SK-N-SH (cell line): Measurements from ENCODE around the gene ZNF816. TPM values are rescaled to one million over a fixed set of nuclear protein-coding genes. Genes with fewer than 3 reads are reported as not detected.

Source experiments
- CTCF ChIA-PET: fragments of 300-600, 350-600 bp; formaldehyde crosslinking; extraction: SDS; loops from one replicate; lab custom pipeline; 2021; lab: Yijun Ruan, JAX
- POLR2A ChIA-PET: fragments of 350-600 bp; sonication (Branson Sonifier 250); formaldehyde crosslinking; extraction: SDS; loops from one replicate; lab custom pipeline; 2020; ENCODE audit warnings: antibody characterized with exemption, inconsistent platforms; lab: Yijun Ruan, JAX
- DNase-seq: peaks from one replicate; pipeline ENCODE4 v3.0.0; 2012
- H2AFZ ChIP-seq: fragments of 200-600 bp; sonication (generic); 2 replicates; pipeline ENCODE4 v1.8.1; 2016; ENCODE audit warnings: antibody characterized with exemption, mild to moderate bottlenecking, low read depth
- H3F3A ChIP-seq: fragments of 200-600 bp; sonication (generic); replicated peaks from 2 replicates; pipeline ENCODE3; 2016; ENCODE audit warnings: antibody characterized with exemption, mild to moderate bottlenecking; ENCODE audit not compliant: insufficient read depth
- H3K27ac ChIP-seq, 2 experiments: fragments of 200-500 bp in 1 of 2; fragments of 200-600 bp in 1 of 2; sonication (Bioruptor generic) in 1 of 2; sonication (generic), shearing (Covaris generic) in 1 of 2; 2 replicates each; pipeline versions ENCODE4 v1.5.1 to v1.6.1; 2014 to 2016; ENCODE audit warnings: low read depth in 2 of 2, inconsistent platforms in 1 of 2, low read length in 1 of 2, mild to moderate bottlenecking in 1 of 2, mixed read lengths in 1 of 2
- H3K27me3 ChIP-seq: fragments of 200-600 bp; sonication (generic), shearing (Covaris generic); 2 replicates; pipeline ENCODE4 v1.6.1; 2016; ENCODE audit warnings: mixed run types; ENCODE audit not compliant: insufficient read depth
- H3K36me3 ChIP-seq, 2 experiments: fragments of 200-500 bp in 1 of 2; fragments of 200-600 bp in 1 of 2; sonication (Bioruptor generic) in 1 of 2; sonication (generic) in 1 of 2; replicated peaks in 1 of 2; 2 replicates each; pipeline versions ENCODE3 to v1.5.1; 2014 to 2016; ENCODE audit warnings: low read length in 1 of 2, mild to moderate bottlenecking in 1 of 2; ENCODE audit not compliant: insufficient read depth in 2 of 2, control insufficient read depth in 1 of 2
- H3K4me1 ChIP-seq, 2 experiments: fragments of 200-500 bp in 1 of 2; fragments of 200-600 bp in 1 of 2; sonication (Bioruptor generic) in 1 of 2; sonication (generic), shearing (Covaris generic) in 1 of 2; 2 replicates each; pipeline versions ENCODE4 v1.5.1 to v1.6.1; 2014 to 2016; ENCODE audit warnings: low read depth in 1 of 2, low read length in 1 of 2, mixed run types in 1 of 2; ENCODE audit not compliant: insufficient read depth in 2 of 2, control insufficient read depth in 1 of 2
- H3K4me2 ChIP-seq: fragments of 200-600 bp; sonication (generic), shearing (Covaris generic); 2 replicates; pipeline ENCODE4 v1.6.1; 2017; ENCODE audit warnings: mixed run types
- H3K4me3 ChIP-seq, 2 experiments: fragments of 200-500 bp in 1 of 2; fragments of 200-600 bp in 1 of 2; sonication (Bioruptor generic) in 1 of 2; sonication (generic), shearing (Covaris generic) in 1 of 2; 2 replicates each; pipeline versions ENCODE4 v1.5.1 to v1.8.1; 2014 to 2016; ENCODE audit warnings: low read depth in 2 of 2, inconsistent platforms in 1 of 2, low read length in 1 of 2, mild to moderate bottlenecking in 1 of 2, mixed read lengths in 1 of 2, moderate library complexity in 1 of 2
- H3K79me2 ChIP-seq: fragments of 200-600 bp; sonication (generic); 2 replicates; pipeline ENCODE4 v1.8.1; 2017; ENCODE audit warnings: mild to moderate bottlenecking; ENCODE audit not compliant: insufficient read depth
- H3K9ac ChIP-seq: fragments of 200-600 bp; sonication (generic); 2 replicates; pipeline ENCODE4 v1.6.1; 2017; ENCODE audit warnings: mixed run types
- H3K9me2 ChIP-seq: fragments of 200-600 bp; sonication (generic); 2 replicates; pipeline ENCODE4 v1.6.1; 2017; ENCODE audit warnings: mixed run types
- H3K9me3 ChIP-seq: fragments of 200-600 bp; sonication (generic); 2 replicates; pipeline ENCODE4 v1.6.1; 2017; ENCODE audit warnings: mixed run types, mild to moderate bottlenecking, moderate library complexity
- H4K20me1 ChIP-seq: fragments of 200-600 bp; sonication (generic); 2 replicates; pipeline ENCODE4 v1.6.1; 2017; ENCODE audit warnings: mild to moderate bottlenecking, mixed run types; ENCODE audit not compliant: insufficient read depth
- CHD2 ChIP-seq: fragments of 150-350 bp; IDR thresholded peaks from 2 replicates; pipeline ENCODE4 v1.6.1; 2018; ENCODE audit warnings: low read length; ENCODE audit not compliant: partially characterized antibody
- ELF1 ChIP-seq: IDR thresholded peaks from 2 replicates; pipeline ENCODE4 v1.4.0; 2012
- EP300 ChIP-seq, 2 experiments: IDR thresholded peaks; 2 replicates each; pipeline versions ENCODE4 v1.4.0 to v1.6.1; 2012; ENCODE audit warnings: borderline replicate concordance in 1 of 2, low read depth in 1 of 2, low read length in 1 of 2
- FOXJ3 ChIP-seq: sonication (generic); formaldehyde crosslinking; IDR thresholded peaks from 2 replicates; pipeline ENCODE4 v1.5.1; 2020; ENCODE audit warnings: mild to moderate bottlenecking, missing genetic modification reagents
- FOXM1 ChIP-seq: IDR thresholded peaks from 2 replicates; pipeline ENCODE4 v1.4.0; 2012; ENCODE audit warnings: low read depth, mild to moderate bottlenecking
- MAX ChIP-seq: IDR thresholded peaks from 2 replicates; pipeline ENCODE4 v1.4.0; 2012; ENCODE audit warnings: low read depth
- MEF2A ChIP-seq: IDR thresholded peaks from 2 replicates; pipeline ENCODE4 v1.4.0; 2012; ENCODE audit warnings: low read depth, borderline replicate concordance
- NFIC ChIP-seq: IDR thresholded peaks from 2 replicates; pipeline ENCODE4 v1.4.0; 2012; ENCODE audit warnings: borderline replicate concordance
- PBX3 ChIP-seq: IDR thresholded peaks from 2 replicates; pipeline ENCODE4; 2012
- RAD21 ChIP-seq: IDR thresholded peaks from 2 replicates; pipeline ENCODE4 v1.6.1; 2012; ENCODE audit warnings: mild to moderate bottlenecking, low read length
- RCOR1 ChIP-seq: fragments of 150-350 bp; IDR thresholded peaks from 2 replicates; pipeline ENCODE4 v1.6.1; 2017; ENCODE audit warnings: antibody characterized with exemption, low read length
- REST ChIP-seq: IDR thresholded peaks from 2 replicates; pipeline ENCODE4 v1.6.1; 2012; ENCODE audit warnings: mild to moderate bottlenecking, low read depth, low read length, moderate library complexity
- RFX5 ChIP-seq: IDR thresholded peaks from 2 replicates; pipeline ENCODE4 v1.6.1; 2012; ENCODE audit warnings: mild to moderate bottlenecking, improper control_type of control experiment, low read length
- SIN3A ChIP-seq: IDR thresholded peaks from 2 replicates; pipeline ENCODE4 v1.6.1; 2012; ENCODE audit warnings: low read depth, mild to moderate bottlenecking, low read length, moderate library complexity, borderline replicate concordance
- SMC3 ChIP-seq: IDR thresholded peaks from 2 replicates; pipeline ENCODE4 v1.6.1; 2012; ENCODE audit warnings: low read depth, low read length, improper control_type of control experiment
- TCF12 ChIP-seq: IDR thresholded peaks from 2 replicates; pipeline ENCODE4 v1.4.0; 2012
- USF1 ChIP-seq: IDR thresholded peaks from 2 replicates; pipeline ENCODE4 v1.4.0; 2012; ENCODE audit warnings: low read depth, borderline replicate concordance
- YY1 ChIP-seq: IDR thresholded peaks from 2 replicates; pipeline ENCODE4 v1.4.0; 2012; ENCODE audit warnings: low read depth, mild to moderate bottlenecking
- WGBS: methylation state at CpG from one replicate; pipeline ENCODE4 v1.1.6; 2017; ENCODE audit warnings: low lambda C conversion rate; 5-methylcytosine and 5-hydroxymethylcytosine counted together
- polyA plus RNA-seq, 3 experiments: library from polyadenylated mRNA; depleted of rRNA; stranded (reverse); fragments of >200 nt; gene quantifications; 2 replicates each; pipeline ENCODE4 v1.2.3, GENCODE V29; 2012

The ZNF816 gene
- polyA plus RNA-seq, 1 of the 3 experiments (the other 2 are of a cell fraction), result 1.8 TPM

- Histone ChIP-seq H3K36me3 (peaks cover 0 to under 1% of the 10 kb centered on the region in 2 experiments), H2AFZ (no peak overlapping the region), H3K4me2 (no peak overlapping the region), H3K79me2 (no peaks in the 10 kb centered on the region), H4K20me1 (no peaks in the 10 kb centered on the region), H3K27ac (no peak overlapping the region), H3F3A (peaks cover 3% of the 10 kb centered on the region), H3K27me3 (no peaks in the 10 kb centered on the region), H3K9me2 (no peaks in the 10 kb centered on the region), H3K9me3 (no peaks in the 10 kb centered on the region), H3K4me1 (no peaks in the 10 kb centered on the region; a peak in 1 of 4 replicates), H3K4me3 (no peak overlapping the region), H3K9ac (no peak overlapping the region)
- 67% methylated on average over 2 of the region's 3 CpGs for WGBS
- ChIA-PET POLR2A (no interaction called here), CTCF (interaction anchor here (0.6 kb wide), 1 partner anchor 10 kb away, joined by 3 read pairs; no protein-coding TSS in a partner anchor)
- TF ChIP-seq TCF12, result no peak
- TF ChIP-seq RFX5, result no peak
- TF ChIP-seq YY1, result no peak
- no peak for TF ChIP-seq SMC3
- TF ChIP-seq EP300 (IDR thresholded peaks at IDR 0.05; ENCODE audit: borderline replicate concordance in 1 of 2, low read depth in 1 of 2, low read length in 1 of 2), result no peak
- TF ChIP-seq FOXJ3 (CRISPR knock-in tag), result no peak
- no peak for TF ChIP-seq RCOR1
- TF ChIP-seq PBX3, result no peak
- TF ChIP-seq ELF1, result no peak
- no peak for TF ChIP-seq MEF2A
- no peak for TF ChIP-seq MAX
- TF ChIP-seq USF1, result no peak
- TF ChIP-seq RAD21, result no peak
- TF ChIP-seq CHD2, result no peak
- no peak for TF ChIP-seq NFIC
- TF ChIP-seq FOXM1, result no peak
- TF ChIP-seq REST, result no peak
- no peak for TF ChIP-seq SIN3A
- no peak for DNase-seq
Observed at GRCh38 chr19:52901842-52902241, 60.8 kb downstream of the ZNF816 start.

Other genes with a start within 250 kb of the ZNF816 start
- gene ZNF611, start 227.8 kb downstream of the ZNF816 start, polyA plus RNA-seq (2012; rRNA removed), result 2.6 and 3.3 TPM in 2 replicates
- 9.9 and 12.3 TPM in 2 replicates for gene ZNF600, start 176.1 kb downstream of the ZNF816 start, polyA plus RNA-seq (2012; rRNA removed)
- gene ZNF28, start 141.2 kb downstream of the ZNF816 start, polyA plus RNA-seq (2012; rRNA removed), result 4.8 and 6.5 TPM in 2 replicates
- 7.8 and 11.2 TPM in 2 replicates for gene ZNF468, start 105.3 kb downstream of the ZNF816 start, polyA plus RNA-seq (2012; rRNA removed)
- gene ZNF320, start 65.2 kb downstream of the ZNF816 start, polyA plus RNA-seq (2012; rRNA removed), result 6.9 and 14.2 TPM in 2 replicates
- 0.46 and 0.83 TPM in 2 replicates for gene ZNF888, start 39.5 kb downstream of the ZNF816 start, polyA plus RNA-seq (2012; rRNA removed)
- not detected in 2 replicates for gene ERVV-1, start 51.0 kb upstream of the ZNF816 start, polyA plus RNA-seq (2012; rRNA removed)
- not detected in 2 replicates for gene ERVV-2, start 81.9 kb upstream of the ZNF816 start, polyA plus RNA-seq (2012; rRNA removed)
- 10.1 and 12.3 TPM in 2 replicates for gene ZNF160, start 140.5 kb upstream of the ZNF816 start, polyA plus RNA-seq (2012; rRNA removed)
- gene ZNF415, start 170.0 kb upstream of the ZNF816 start, polyA plus RNA-seq (2012; rRNA removed), result 1.6 and 1.9 TPM in 2 replicates
- gene ZNF347, start 196.2 kb upstream of the ZNF816 start, polyA plus RNA-seq (2012; rRNA removed), result 2.2 and 2.6 TPM in 2 replicates
- 3.2 and 6.0 TPM in 2 replicates for gene ZNF665, start 230.5 kb upstream of the ZNF816 start, polyA plus RNA-seq (2012; rRNA removed)